ENCODE results near the gene SLC43A3. TPM values are rescaled to one million over a fixed set of nuclear protein-coding genes. Genes with fewer than 3 reads are reported as not detected.

SLC43A3 gene
- total RNA-seq, 2 donors from 2014 or later: 10.6 to 21.4 TPM

GRCh38 chr11:57438345-57439285, 11.7 kb upstream of the SLC43A3 start:
- Histone ChIP-seq H3K27ac (no peak overlapping the region), H3K4me1 (no peaks in the 10 kb centered on the region), H3K27me3 (no peaks in the 10 kb centered on the region), H3K4me3 (no peak overlapping the region), H3K9me3 (no peaks in the 10 kb centered on the region), H3K9ac (ENCODE audit: low read depth in 2 of 2, low read length in 2 of 2) (peak overlapping the region in 1 of 2 donors; percentile 24), H3K36me3 (no peaks in the 10 kb centered on the region)
- intact Hi-C loops (cut with DNase I): no loop called here
- no peak for DNase-seq
- TF ChIP-seq CTCF (IDR thresholded peaks at IDR 0.05): no peak

GRCh38 chr11:57436031-57436430, 9.1 kb upstream of the SLC43A3 start:
- Histone ChIP-seq H3K4me1 (no peaks in the 10 kb centered on the region), H3K27ac (no peak overlapping the region), H3K36me3 (no peaks in the 10 kb centered on the region), H3K27me3 (no peaks in the 10 kb centered on the region), H3K9me3 (no peaks in the 10 kb centered on the region), H3K4me3 (no peak overlapping the region), H3K9ac (ENCODE audit: low read depth in 2 of 2, low read length in 2 of 2) (no peak overlapping the region)
- intact Hi-C loops (cut with DNase I): no loop called here
- TF ChIP-seq CTCF (IDR thresholded peaks at IDR 0.05): no peak
- no peak for DNase-seq

GRCh38 chr11:57434640-57435546, 8.0 kb upstream of the SLC43A3 start:
- H3K4me3 ChIP-seq: no peak overlapping the region
- intact Hi-C loops (cut with DNase I): no loop called here
- no peaks in the 10 kb centered on the region for H3K36me3 ChIP-seq
- H3K9me3 ChIP-seq: no peaks in the 10 kb centered on the region
- TF ChIP-seq CTCF (IDR thresholded peaks at IDR 0.05): no peak
- no peak overlapping the region for H3K9ac ChIP-seq (ENCODE audit: low read depth in 2 of 2, low read length in 2 of 2)
- H3K27me3 ChIP-seq: no peaks in the 10 kb centered on the region
- no peak overlapping the region for H3K27ac ChIP-seq
- no peaks in the 10 kb centered on the region for H3K4me1 ChIP-seq
- no peak for DNase-seq

- Histone ChIP-seq H3K27me3 (no peaks in the 10 kb centered on the region), H3K36me3 (no peaks in the 10 kb centered on the region), H3K4me3 (no peak overlapping the region), H3K27ac (no peak overlapping the region), H3K9ac (ENCODE audit: low read depth in 2 of 2, low read length in 2 of 2) (no peak overlapping the region), H3K4me1 (no peaks in the 10 kb centered on the region), H3K9me3 (no peaks in the 10 kb centered on the region)
- no peak for TF ChIP-seq CTCF (IDR thresholded peaks at IDR 0.05)
- intact Hi-C loops (cut with DNase I): no loop called here
- no peak for DNase-seq
Measured at GRCh38 chr11:57432714-57433163, 5.8 kb upstream of the SLC43A3 start.

- Histone ChIP-seq H3K9ac (ENCODE audit: low read depth in 2 of 2, low read length in 2 of 2) (no peak overlapping the region), H3K27me3 (no peaks in the 10 kb centered on the region), H3K36me3 (no peaks in the 10 kb centered on the region), H3K4me1 (no peaks in the 10 kb centered on the region), H3K4me3 (no peak overlapping the region), H3K9me3 (no peaks in the 10 kb centered on the region), H3K27ac (no peak overlapping the region)
- no peak for TF ChIP-seq CTCF (IDR thresholded peaks at IDR 0.05)
- no peak for DNase-seq
- intact Hi-C loops (cut with DNase I): no loop called here
Measured at GRCh38 chr11:57432149-57432561, 5.2 kb upstream of the SLC43A3 start.
